CD4-positive, alpha-beta T cell treated with Interferon alpha-2 for 1 hour (primary cell): Measurements from ENCODE around the gene IL27RA.

ENCODE experiments used
- DNase-seq, 2 donors: peaks; one replicate each; pipeline ENCODE4 v3.0.0-alpha.2; 2020 to 2022

The IL27RA gene

GRCh38 chr19:14031719-14032480 lies at the start of gene IL27RA:
TSS of gene IL27RA (plus strand) at chr19:14031762. CDS start at chr19:14031873, 111 bp downstream.
- peak; percentile 72 to 85 for DNase-seq

- DNase-seq = no peak
Observed at GRCh38 chr19:13981988-13982501, 49.5 kb upstream of the IL27RA start.

GRCh38 chr19:13982773-13983172 lies 48.8 kb upstream of the IL27RA start:
- DNase-seq = no peak

GRCh38 chr19:13983213-13983889 lies 48.2 kb upstream of the IL27RA start:
- peak in 1 of 2 donors; percentile 53 for DNase-seq

GRCh38 chr19:13984186-13984585 lies 47.4 kb upstream of the IL27RA start:
- DNase-seq = no peak

GRCh38 chr19:13984875-13985741 lies 46.5 kb upstream of the IL27RA start:
- peak; percentile 40 to 45 for DNase-seq

GRCh38 chr19:13985771-13986347 lies 45.7 kb upstream of the IL27RA start:
- no peak for DNase-seq

GRCh38 chr19:13986348-13986904 lies 45.1 kb upstream of the IL27RA start:
- peak; percentile 98 for DNase-seq

GRCh38 chr19:13987101-13987890 lies 44.3 kb upstream of the IL27RA start:
- no peak for DNase-seq

- no peak for DNase-seq
Observed at GRCh38 chr19:13989487-13989886, 42.1 kb upstream of the IL27RA start.

GRCh38 chr19:13990085-13990484 lies 41.5 kb upstream of the IL27RA start:
- no peak for DNase-seq

GRCh38 chr19:13992025-13992424 lies 39.5 kb upstream of the IL27RA start:
- DNase-seq = no peak

GRCh38 chr19:13993590-13994300 lies 37.8 kb upstream of the IL27RA start:
- DNase-seq = no peak

GRCh38 chr19:13995017-13995728 lies 36.4 kb upstream of the IL27RA start:
- no peak for DNase-seq

GRCh38 chr19:13995878-13996765 lies 35.4 kb upstream of the IL27RA start:
- DNase-seq = no peak

GRCh38 chr19:13996928-13997630 lies 34.5 kb upstream of the IL27RA start:
- DNase-seq = no peak

GRCh38 chr19:13997631-13997962 lies 34.0 kb upstream of the IL27RA start:
- DNase-seq = no peak

GRCh38 chr19:13998426-13998825 lies 33.1 kb upstream of the IL27RA start:
- DNase-seq = no peak

GRCh38 chr19:13999085-13999484 lies 32.5 kb upstream of the IL27RA start:
- DNase-seq = no peak
